Right lobe of liver (tissue), 4 donors: ENCODE data around the gene LYPD6B.

Source experiments
- CTCF ChIP-seq, 4 donors: fragments of 200-600 bp in 3 of 4; fragments of 450-650 bp in 1 of 4; IDR thresholded peaks; one replicate each; pipeline versions ENCODE4 v1.5.1 to v1.8.0; 2016 to 2022; ENCODE audit warnings: antibody characterized with exemption in 4 of 4, mild to moderate bottlenecking in 2 of 4
- POLR2A ChIP-seq: fragments of 450-650 bp; IDR thresholded peaks from one replicate; pipeline ENCODE4 v1.6.1; 2017; ENCODE audit warnings: antibody characterized with exemption, mild to moderate bottlenecking
- donor health status: DM: no; HTN: no; CAD: no.
- donor health status: DM: no; HTN: no; CAD: no.
- donor health status: DM: no; HTN: yes; CAD: no.

- no peak for TF ChIP-seq CTCF (IDR thresholded peaks at IDR 0.05)
- no peak for TF ChIP-seq POLR2A
Measured at GRCh38 chr2:149015926-149016563, 22.5 kb upstream of the LYPD6B start.
